Loucy (cell line): ENCODE results near the gene TNS3.

ENCODE experiments used
- H2AFZ ChIP-seq: fragments of 200-600 bp; sonication (generic); 2 replicates; pipeline ENCODE4 v1.6.0; 2016; ENCODE audit warnings: antibody characterized with exemption, mild to moderate bottlenecking, low read length, moderate library complexity
- H3F3A ChIP-seq: fragments of 200-600 bp; 2 replicates; pipeline ENCODE4 v1.6.0; 2016; ENCODE audit warnings: antibody characterized with exemption, low read depth, mild to moderate bottlenecking
- H3K27me3 ChIP-seq: fragments of 200-600 bp; sonication (generic); 2 replicates; pipeline ENCODE4 v1.6.1; 2014; ENCODE audit warnings: low read length, mild to moderate bottlenecking; ENCODE audit not compliant: insufficient read depth, poor library complexity, severe bottlenecking
- H3K36me3 ChIP-seq: fragments of 200-600 bp; sonication (generic); 2 replicates; pipeline ENCODE4 v1.6.1; 2016; ENCODE audit warnings: low read length; ENCODE audit not compliant: insufficient read depth
- H3K4me1 ChIP-seq: fragments of 200-600 bp; sonication (generic); 2 replicates; pipeline ENCODE4 v1.5.1; 2014; ENCODE audit warnings: low read length, mild to moderate bottlenecking; ENCODE audit not compliant: insufficient read depth, poor library complexity, severe bottlenecking
- H3K4me2 ChIP-seq: fragments of 200-600 bp; sonication (generic); 2 replicates; pipeline ENCODE4 v1.6.0; 2014; ENCODE audit warnings: antibody characterized with exemption, low read length, low read depth, mild to moderate bottlenecking; ENCODE audit not compliant: poor library complexity, severe bottlenecking
- H3K4me3 ChIP-seq: fragments of 200-600 bp; sonication (generic); 2 replicates; pipeline ENCODE4 v1.5.1; 2014; ENCODE audit warnings: low read length, mild to moderate bottlenecking, mixed read lengths; ENCODE audit not compliant: poor library complexity, severe bottlenecking
- H3K79me2 ChIP-seq: fragments of 200-600 bp; sonication (generic); 2 replicates; pipeline ENCODE4 v1.6.1; 2014; ENCODE audit warnings: low read length; ENCODE audit not compliant: insufficient read depth
- H3K9ac ChIP-seq: fragments of 200-600 bp; sonication (generic); 2 replicates; pipeline ENCODE4 v1.6.0; 2014; ENCODE audit warnings: mild to moderate bottlenecking, low read depth, low read length, moderate library complexity; ENCODE audit not compliant: poor library complexity, severe bottlenecking
- H3K9me2 ChIP-seq: fragments of 200-600 bp; sonication (generic); replicated peaks from 2 replicates; pipeline ENCODE4 v1.6.1; 2016; ENCODE audit warnings: low read depth, low read length, mixed read lengths
- H3K9me3 ChIP-seq: fragments of 200-600 bp; sonication (generic); 2 replicates; pipeline ENCODE4 v1.6.1; 2014; ENCODE audit warnings: mild to moderate bottlenecking, antibody characterized with exemption, low read length, low read depth; ENCODE audit not compliant: insufficient read depth
- H4K20me1 ChIP-seq: fragments of 200-600 bp; sonication (generic); 2 replicates; pipeline ENCODE4 v1.6.0; 2014; ENCODE audit warnings: antibody characterized with exemption, low read length, mild to moderate bottlenecking; ENCODE audit not compliant: insufficient read depth, poor library complexity, severe bottlenecking
- EZH2phosphoT487 ChIP-seq: fragments of 200-600 bp; IDR thresholded peaks from 2 replicates; pipeline ENCODE4 v1.6.1; 2018; ENCODE audit warnings: antibody characterized with exemption, mild to moderate bottlenecking, moderate library complexity, borderline replicate concordance
- TF ChIP-seq, protein P1 (sequence below): fragments of 200-600 bp; sonication (generic); conservative IDR thresholded peaks from 2 replicates; pipeline ENCODE4 v1.5.1; 2014; ENCODE audit warnings: mild to moderate bottlenecking, antibody characterized with exemption, low read length

The TNS3 gene

GRCh38 chr7:47622586-47622945 is 40.7 kb upstream of the TNS3 start:
- Histone ChIP-seq H3K4me1 (no peaks in the 10 kb centered on the region), H3K9me2 (no peaks in the 10 kb centered on the region), H2AFZ (no peak overlapping the region), H3K9me3 (no peaks in the 10 kb centered on the region; the same call in 1 of the 2 replicates), H3K9ac (no peak overlapping the region), H3F3A (no peaks in the 10 kb centered on the region), H3K4me2 (no peak overlapping the region), H3K4me3 (no peak overlapping the region), H3K79me2 (no peaks in the 10 kb centered on the region), H3K27me3 (no peaks in the 10 kb centered on the region), H4K20me1 (no peaks in the 10 kb centered on the region), H3K36me3 (no peaks in the 10 kb centered on the region)
- TF ChIP-seq, protein P1, sequence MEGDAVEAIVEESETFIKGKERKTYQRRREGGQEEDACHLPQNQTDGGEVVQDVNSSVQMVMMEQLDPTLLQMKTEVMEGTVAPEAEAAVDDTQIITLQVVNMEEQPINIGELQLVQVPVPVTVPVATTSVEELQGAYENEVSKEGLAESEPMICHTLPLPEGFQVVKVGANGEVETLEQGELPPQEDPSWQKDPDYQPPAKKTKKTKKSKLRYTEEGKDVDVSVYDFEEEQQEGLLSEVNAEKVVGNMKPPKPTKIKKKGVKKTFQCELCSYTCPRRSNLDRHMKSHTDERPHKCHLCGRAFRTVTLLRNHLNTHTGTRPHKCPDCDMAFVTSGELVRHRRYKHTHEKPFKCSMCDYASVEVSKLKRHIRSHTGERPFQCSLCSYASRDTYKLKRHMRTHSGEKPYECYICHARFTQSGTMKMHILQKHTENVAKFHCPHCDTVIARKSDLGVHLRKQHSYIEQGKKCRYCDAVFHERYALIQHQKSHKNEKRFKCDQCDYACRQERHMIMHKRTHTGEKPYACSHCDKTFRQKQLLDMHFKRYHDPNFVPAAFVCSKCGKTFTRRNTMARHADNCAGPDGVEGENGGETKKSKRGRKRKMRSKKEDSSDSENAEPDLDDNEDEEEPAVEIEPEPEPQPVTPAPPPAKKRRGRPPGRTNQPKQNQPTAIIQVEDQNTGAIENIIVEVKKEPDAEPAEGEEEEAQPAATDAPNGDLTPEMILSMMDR = no peak
- no peak for TF ChIP-seq EZH2phosphoT487

GRCh38 chr7:47621979-47622561 is 40.2 kb upstream of the TNS3 start:
- Histone ChIP-seq H3K9me3 (no peaks in the 10 kb centered on the region; the same call in 1 of the 2 replicates), H3F3A (no peaks in the 10 kb centered on the region), H3K4me3 (no peak overlapping the region), H3K4me1 (no peaks in the 10 kb centered on the region), H4K20me1 (no peaks in the 10 kb centered on the region), H2AFZ (no peak overlapping the region), H3K36me3 (no peaks in the 10 kb centered on the region), H3K4me2 (no peak overlapping the region), H3K79me2 (no peaks in the 10 kb centered on the region), H3K9ac (no peak overlapping the region), H3K27me3 (no peaks in the 10 kb centered on the region), H3K9me2 (no peaks in the 10 kb centered on the region)
- TF ChIP-seq, protein P1 = no peak
- TF ChIP-seq EZH2phosphoT487 = no peak

DNA sequence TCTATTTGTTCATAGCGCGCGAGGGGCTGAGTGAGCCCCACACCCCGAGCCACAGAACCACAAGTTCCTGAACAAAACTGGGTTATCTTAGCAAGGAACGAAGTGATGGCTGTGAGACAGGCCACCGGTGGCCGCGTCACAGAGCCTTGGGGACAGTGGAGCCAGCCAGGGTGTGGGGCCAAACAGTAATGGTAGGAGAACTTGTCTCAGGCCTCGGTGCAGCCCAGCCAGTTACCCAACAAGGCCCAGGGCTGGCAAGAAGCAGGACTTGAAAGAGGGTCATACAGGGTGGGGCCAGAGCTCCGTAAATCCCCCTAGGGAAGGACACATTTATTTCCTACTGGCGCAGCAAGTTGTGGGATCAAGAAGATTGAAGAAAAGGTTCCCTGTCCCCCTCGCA is 39.4 kb upstream of the TNS3 start:
- H2AFZ ChIP-seq = no peak overlapping the region
- no peak overlapping the region for H3K4me2 ChIP-seq
- no peaks in the 10 kb centered on the region for H3K9me2 ChIP-seq
- H3K9me3 ChIP-seq = no peaks in the 10 kb centered on the region; the same call in 1 of the 2 replicates
- no peak overlapping the region for H3K4me3 ChIP-seq
- no peaks in the 10 kb centered on the region for H3K4me1 ChIP-seq
- no peak overlapping the region for H3K9ac ChIP-seq
- H3K36me3 ChIP-seq = no peaks in the 10 kb centered on the region
- H3F3A ChIP-seq = no peaks in the 10 kb centered on the region
- no peaks in the 10 kb centered on the region for H4K20me1 ChIP-seq
- no peaks in the 10 kb centered on the region for H3K79me2 ChIP-seq
- no peaks in the 10 kb centered on the region for H3K27me3 ChIP-seq
- TF ChIP-seq, protein P1 = no peak
- no peak for TF ChIP-seq EZH2phosphoT487
